Measurements from ENCODE around the gene MEOX2.

Gene MEOX2

DNA sequence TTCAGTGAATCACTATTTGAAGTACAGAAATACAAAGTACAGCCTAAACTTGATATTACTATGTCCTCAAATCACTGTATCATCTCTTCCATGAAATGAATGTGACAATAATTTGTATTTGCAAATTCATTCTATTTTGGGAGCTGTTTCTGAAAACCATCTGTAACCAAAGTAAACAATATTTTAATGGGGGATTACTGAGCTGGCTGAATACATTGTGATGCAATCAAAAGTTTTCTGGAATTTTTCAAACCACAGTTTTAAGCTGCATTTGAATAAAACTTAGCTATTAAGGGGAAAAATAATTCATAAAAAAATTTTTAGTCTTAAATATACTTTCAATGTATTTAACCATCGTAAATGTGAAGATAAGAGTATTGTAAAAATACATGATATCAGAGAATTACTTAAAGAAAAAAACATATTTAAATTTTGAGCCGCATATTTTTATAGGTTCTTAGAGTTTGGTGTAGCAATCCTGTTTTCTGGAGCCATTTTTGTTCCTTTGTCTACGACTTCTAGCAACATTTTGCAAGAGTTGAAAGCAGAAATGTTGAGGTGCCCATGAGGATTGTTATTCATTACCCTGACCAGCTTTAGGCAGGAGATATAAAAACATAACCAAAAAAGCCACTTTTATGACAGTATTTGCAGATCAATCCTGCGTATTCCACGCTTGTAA, 78.8 kb downstream of the MEOX2 start:
- no peak for DNase-seq

- DNase-seq: no peak
Observed at GRCh38 chr7:15606561-15606960, 79.9 kb downstream of the MEOX2 start.

GRCh38 chr7:15604166-15604565, 82.3 kb downstream of the MEOX2 start:
- no peak for DNase-seq

- DNase-seq: no peak
Observed at GRCh38 chr7:15603124-15603523, 83.4 kb downstream of the MEOX2 start.

GRCh38 chr7:15602236-15602635, 84.2 kb downstream of the MEOX2 start:
- DNase-seq: no peak

GRCh38 chr7:15601175-15601574, 85.3 kb downstream of the MEOX2 start:
- DNase-seq: no peak

- DNase-seq: no peak
Observed at GRCh38 chr7:15600298-15600697, 86.2 kb downstream of the MEOX2 start.

DNA sequence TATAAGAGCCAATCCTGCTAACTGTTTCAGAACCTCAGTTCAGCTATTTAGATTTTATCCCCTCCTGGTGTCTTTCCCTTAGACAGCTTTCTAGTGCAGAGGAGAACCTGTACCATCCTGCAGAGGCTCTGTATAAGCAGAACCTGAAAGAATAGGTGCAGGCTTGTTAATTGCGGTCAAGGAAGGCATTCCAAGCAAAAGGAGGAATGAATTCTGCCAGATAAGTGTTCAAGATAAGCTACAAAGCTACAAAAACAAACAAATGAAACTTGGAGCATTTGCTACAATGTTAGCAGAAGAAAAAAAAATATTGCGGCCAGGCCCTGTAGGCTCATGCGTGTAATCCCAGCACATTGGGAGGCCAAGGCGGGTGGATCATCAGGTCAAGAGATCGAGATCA, 92.0 kb downstream of the MEOX2 start:
- no peak for DNase-seq

- DNase-seq: no peak
Observed at GRCh38 chr7:15593382-15593781, 93.1 kb downstream of the MEOX2 start.

DNA sequence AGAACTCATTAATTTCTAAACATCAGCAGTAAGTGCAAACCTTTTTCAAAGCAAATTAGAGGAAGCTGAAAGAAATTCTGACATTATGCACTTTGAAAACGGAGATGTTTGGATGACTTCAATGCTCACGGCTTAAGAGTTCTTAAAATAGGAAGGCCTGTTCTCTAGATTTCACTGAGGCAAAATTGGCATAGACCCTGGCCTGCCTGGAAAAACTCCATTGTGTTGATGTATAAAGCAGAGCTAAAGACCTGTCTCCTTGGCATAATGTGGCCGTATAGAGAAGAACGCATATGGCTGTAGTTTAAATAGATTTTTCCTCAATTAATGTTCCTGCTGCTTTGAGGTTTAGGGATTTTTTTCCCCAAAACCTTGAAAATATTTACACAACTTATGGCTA, 100.2 kb downstream of the MEOX2 start:
- DNase-seq: no peak

DNA sequence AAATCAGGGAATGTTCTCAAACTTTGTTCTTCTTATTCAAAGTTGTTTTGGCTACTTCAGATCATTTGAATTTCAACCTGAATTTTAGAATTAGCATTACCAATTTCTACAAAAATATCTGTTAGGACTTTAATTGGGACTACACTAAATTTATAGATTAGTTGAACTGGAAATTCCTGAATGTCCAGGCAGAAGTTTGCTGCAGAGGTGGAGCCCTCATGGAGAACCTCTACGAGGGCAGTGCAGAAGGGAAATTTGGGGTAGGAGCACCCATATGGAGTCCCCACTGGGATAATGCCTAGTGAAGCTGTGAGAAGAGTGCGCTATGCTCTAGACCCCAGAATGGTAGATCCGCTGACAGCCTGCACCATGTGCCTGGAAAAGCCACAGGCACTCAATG, 101.9 kb downstream of the MEOX2 start:
- DNase-seq: no peak

DNA sequence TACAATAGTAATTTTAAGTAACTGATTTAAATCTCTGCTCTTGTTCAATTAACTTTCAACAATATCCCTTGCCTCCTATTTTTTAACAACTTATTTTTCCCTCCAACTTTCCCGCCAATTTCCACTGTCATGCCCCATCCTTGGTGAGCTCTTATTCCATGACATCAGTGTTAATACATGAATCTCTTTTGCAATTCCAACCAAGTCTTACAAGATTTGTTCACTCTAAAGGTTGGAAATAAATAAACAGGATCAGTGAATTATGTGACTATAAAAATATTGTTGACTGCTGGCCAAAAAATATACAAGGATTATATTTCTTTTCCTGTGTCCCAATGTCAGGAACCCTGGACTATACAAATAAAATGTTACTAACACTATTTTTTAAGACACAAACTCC, 103.7 kb downstream of the MEOX2 start:
- no peak for DNase-seq

GRCh38 chr7:15581352-15581951, 105.0 kb downstream of the MEOX2 start:
- DNase-seq: no peak

GRCh38 chr7:15580604-15581351, 105.7 kb downstream of the MEOX2 start:
- DNase-seq: no peak

DNA sequence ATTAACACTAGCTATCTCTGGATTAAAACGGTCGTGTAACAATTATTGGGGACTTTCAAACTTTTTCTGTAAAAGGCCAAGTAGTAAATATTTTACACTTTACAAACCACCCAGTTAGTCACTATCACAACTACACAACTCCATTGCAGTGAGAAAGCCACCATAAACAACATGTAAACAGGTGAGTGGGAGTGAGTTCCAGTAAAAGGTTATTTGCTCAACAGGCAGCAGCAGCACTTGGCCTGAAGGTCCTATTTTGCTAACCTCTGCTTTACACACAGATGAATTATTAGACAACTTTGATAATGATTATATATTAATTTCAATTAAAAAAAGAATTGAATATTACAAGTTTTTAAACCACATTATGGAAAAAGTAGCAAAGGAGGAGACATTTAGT, 108.9 kb downstream of the MEOX2 start:
- DNase-seq: no peak

GRCh38 chr7:15571301-15571878, 115.1 kb downstream of the MEOX2 start:
- no peak for DNase-seq

- DNase-seq: no peak
Observed at GRCh38 chr7:15567652-15568051, 118.8 kb downstream of the MEOX2 start.

DNA sequence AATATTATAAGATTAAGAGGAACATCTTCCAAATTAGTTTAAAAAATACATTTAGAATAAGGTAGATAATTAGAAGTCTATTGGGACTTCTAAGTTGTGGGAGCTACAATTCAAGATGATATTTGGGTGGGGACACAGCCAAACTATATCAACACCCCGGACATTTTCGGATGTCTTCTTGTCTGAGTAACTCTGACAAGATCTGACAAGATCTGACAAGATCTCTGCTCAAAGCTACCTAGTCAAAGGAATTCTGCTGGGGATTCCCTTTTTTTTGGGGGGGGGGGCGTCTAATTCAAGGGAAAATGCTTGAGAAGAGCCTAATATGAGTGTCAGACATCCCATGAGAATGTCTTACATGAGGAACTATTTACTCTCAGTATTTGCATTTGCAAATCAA, 119.4 kb downstream of the MEOX2 start:
- no peak for DNase-seq

DNA sequence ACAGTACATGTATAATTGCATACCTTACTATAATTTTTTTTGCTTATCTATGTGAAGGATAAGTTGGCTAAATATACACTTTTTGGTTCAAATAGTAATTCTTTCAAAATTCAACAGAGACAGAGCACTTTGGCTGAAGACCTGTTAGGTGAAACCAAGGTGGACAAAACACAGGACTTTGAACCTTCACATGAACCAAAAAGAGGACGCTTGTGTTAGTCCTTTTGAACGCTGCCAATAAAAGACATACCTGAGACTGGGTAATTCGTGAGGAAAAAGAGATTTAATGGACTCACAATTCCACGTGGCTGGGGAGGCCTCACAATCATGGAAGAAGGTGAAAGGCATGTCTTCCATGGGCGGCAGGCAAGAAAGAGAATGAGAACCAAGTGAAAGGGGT, 120.0 kb downstream of the MEOX2 start:
- DNase-seq: no peak

- DNase-seq: no peak
Observed at GRCh38 chr7:15561835-15562234, 124.6 kb downstream of the MEOX2 start, which contains the start of gene AGMO. TSS of gene AGMO (minus strand) at chr7:15562015.

Measured in KG1 (cell line).